IMR-90 (cell line): ENCODE results near the gene GRB10. TPM values are rescaled to one million over a fixed set of nuclear protein-coding genes. Genes with fewer than 3 reads are reported as not detected.

ENCODE experiments used
- ATAC-seq: fragments of 200-7000 bp; cut with Tn5 transposase; 2 replicates; pipeline ENCODE4 v1.9.1; 2020; ENCODE audit warnings: low read depth, mild to moderate bottlenecking, moderate library complexity
- BruUV-seq: library from RNA; stranded (reverse); fragments of 400-500 nt; replicated peaks from 2 replicates; lab custom pipeline; 2021; lab: Mats Ljungman, UMichigan
- CTCF ChIA-PET: fragments of 300-600 bp; formaldehyde crosslinking; extraction: SDS; loops from one replicate; lab custom pipeline; 2021; ENCODE audit warnings: antibody characterized with exemption; lab: Yijun Ruan, JAX
- POLR2A ChIA-PET: fragments of 300-600 bp; sonication (Branson Sonifier 250); formaldehyde crosslinking; loops from one replicate; lab custom pipeline; 2022; ENCODE audit warnings: antibody characterized with exemption; ENCODE audit not compliant: unreplicated experiment; lab: Charles Lee
- DNase-seq: peaks from one replicate; pipeline ENCODE4 v3.0.0; 2013
- H2AFZ ChIP-seq: replicated peaks from 2 replicates; pipeline ENCODE3; 2013; ENCODE audit warnings: low read length, mild to moderate bottlenecking; ENCODE audit not compliant: poor library complexity
- H2AK5ac ChIP-seq: 2 replicates; pipeline ENCODE4 v1.6.1; 2013; ENCODE audit warnings: low read depth, low read length, inconsistent platforms
- H2AK9ac ChIP-seq: replicated peaks from 2 replicates; pipeline ENCODE3; 2013; ENCODE audit warnings: mild to moderate bottlenecking, low read depth, low read length, moderate library complexity; ENCODE audit not compliant: poor library complexity
- H2BK120ac ChIP-seq: 2 replicates; pipeline ENCODE4 v1.6.1; 2013; ENCODE audit warnings: low read depth, low read length, inconsistent platforms
- H2BK15ac ChIP-seq: 3 replicates; pipeline ENCODE4 v1.6.1; 2013; ENCODE audit warnings: low read depth, low read length, inconsistent platforms
- H2BK20ac ChIP-seq: 2 replicates; pipeline ENCODE4 v1.6.1; 2013; ENCODE audit warnings: low read depth, mild to moderate bottlenecking, inconsistent platforms, low read length, moderate library complexity
- H2BK5ac ChIP-seq: 2 replicates; pipeline ENCODE4 v1.6.1; 2013; ENCODE audit warnings: mild to moderate bottlenecking, low read depth, low read length, inconsistent platforms; ENCODE audit not compliant: poor library complexity, severe bottlenecking
- H3K14ac ChIP-seq: replicated peaks from 2 replicates; pipeline ENCODE4 v1.6.1; 2013; ENCODE audit warnings: low read depth, low read length, inconsistent platforms
- H3K18ac ChIP-seq: 2 replicates; pipeline ENCODE4 v1.6.1; 2013; ENCODE audit warnings: low read depth, low read length, control low read depth
- H3K23ac ChIP-seq: 2 replicates; pipeline ENCODE4 v1.6.1; 2013; ENCODE audit warnings: low read depth, low read length, inconsistent platforms
- H3K27ac ChIP-seq: 2 replicates; pipeline ENCODE4 v1.5.1; 2013; ENCODE audit warnings: mild to moderate bottlenecking, control low read depth, low read length; ENCODE audit not compliant: insufficient read depth
- H3K27me3 ChIP-seq: 2 replicates; pipeline ENCODE4 v1.6.1; 2013; ENCODE audit warnings: low read length; ENCODE audit not compliant: control insufficient read depth, insufficient read depth
- H3K36me3 ChIP-seq: 2 replicates; pipeline ENCODE4 v1.6.1; 2013; ENCODE audit warnings: low read length, mixed read lengths; ENCODE audit not compliant: control insufficient read depth, insufficient read depth
- H3K4ac ChIP-seq: 2 replicates; pipeline ENCODE4 v1.6.1; 2013; ENCODE audit warnings: low read depth, low read length, inconsistent platforms
- H3K4me1 ChIP-seq: 2 replicates; pipeline ENCODE4 v1.6.1; 2013; ENCODE audit warnings: low read length, mixed read lengths; ENCODE audit not compliant: control insufficient read depth, insufficient read depth
- H3K4me2 ChIP-seq: 2 replicates; pipeline ENCODE4 v1.6.1; 2013; ENCODE audit warnings: low read depth, mild to moderate bottlenecking, control low read depth, low read length, moderate library complexity
- H3K4me3 ChIP-seq: 2 replicates; pipeline ENCODE4 v1.5.1; 2013; ENCODE audit warnings: low read depth, mild to moderate bottlenecking, control low read depth, low read length, moderate library complexity; ENCODE audit not compliant: insufficient read depth
- H3K56ac ChIP-seq: 2 replicates; pipeline ENCODE4 v1.6.1; 2013; ENCODE audit warnings: low read length, inconsistent platforms; ENCODE audit not compliant: insufficient read depth; ENCODE audit errors: extremely low read depth
- H3K79me1 ChIP-seq, 2 experiments: 2 replicates each; pipeline ENCODE4 v1.6.1; 2013; ENCODE audit warnings: low read length in 2 of 2, inconsistent platforms in 1 of 2, low read depth in 1 of 2
- H3K9ac ChIP-seq: 2 replicates; pipeline ENCODE4 v1.6.1; 2013; ENCODE audit warnings: low read depth, low read length, control low read depth
- H3K9me1 ChIP-seq: 2 replicates; pipeline ENCODE4 v1.6.1; 2013; ENCODE audit warnings: low read length, inconsistent platforms; ENCODE audit not compliant: insufficient read depth
- H3K9me3 ChIP-seq: 2 replicates; pipeline ENCODE4 v1.6.1; 2013; ENCODE audit warnings: low read length; ENCODE audit not compliant: control insufficient read depth, insufficient read depth
- H4K20me1 ChIP-seq: 2 replicates; pipeline ENCODE4 v1.6.1; 2013; ENCODE audit warnings: low read length, inconsistent platforms; ENCODE audit not compliant: insufficient read depth
- H4K5ac ChIP-seq: 2 replicates; pipeline ENCODE4 v1.6.1; 2013; ENCODE audit warnings: mild to moderate bottlenecking, low read depth, low read length, control low read depth
- H4K8ac ChIP-seq, 2 experiments: 2 replicates each; pipeline ENCODE4 v1.6.1; 2013; ENCODE audit warnings: low read depth in 2 of 2, low read length in 2 of 2, control low read depth in 1 of 2, inconsistent platforms in 1 of 2
- H4K91ac ChIP-seq: 2 replicates; pipeline ENCODE4 v1.6.1; 2013; ENCODE audit warnings: low read depth, low read length, inconsistent platforms; ENCODE audit not compliant: insufficient read depth
- WGBS, 2 experiments: methylation state at CpG; one replicate each; pipeline versions ENCODE4 v1.1.5 to v1.1.7; 2013; ENCODE audit warnings: missing lambda C conversion rate in 2 of 2; ENCODE audit not compliant: insufficient read length in 1 of 2; ENCODE audit errors: extremely low coverage in 2 of 2; 5-methylcytosine and 5-hydroxymethylcytosine counted together
- dilution Hi-C: fragments of 300-500 bp; cut with HindIII; formaldehyde crosslinking; loops from one replicate; pipeline ENCODE4 v1.14.3; 2018; ENCODE audit warnings: low sequenced_read_pairs; ENCODE audit not compliant: unreplicated experiment
- in situ Hi-C: fragments of 300-500 bp; cut with MboI; formaldehyde crosslinking; loops from 3 replicates; pipeline ENCODE4 v1.14.3; 2019; ENCODE audit warnings: low sequenced_read_pairs, inconsistent platforms, mixed read lengths
- intact Hi-C: fragments of 100-400 bp; cut with micrococcal nuclease; formaldehyde crosslinking; loops from 2 replicates; pipeline ENCODE4 v1.10.0; 2022
- polyA plus RNA-seq, 3 experiments: library from polyadenylated mRNA; depleted of rRNA; stranded (reverse); fragments of >200 nt; gene quantifications; 2 replicates each; pipeline ENCODE4 v1.2.3, GENCODE V29; 2012; ENCODE audit warnings: low replicate concordance in 1 of 3
- total RNA-seq: library from RNA; depleted of rRNA; stranded (reverse); fragments of >200 nt; gene quantifications from 2 replicates; pipeline ENCODE4 v1.2.3, GENCODE V29; 2012
- TF ChIP-seq, protein P1 (sequence below): conservative IDR thresholded peaks from 2 replicates; pipeline ENCODE4 v1.5.1; 2012; ENCODE audit warnings: mild to moderate bottlenecking, low read depth, low read length, improper control_type of control experiment

Gene GRB10
- total and polyA plus RNA-seq, 2 of the 4 experiments (the other 2 are of a cell fraction), result 6.3 to 15.1 TPM

DNA sequence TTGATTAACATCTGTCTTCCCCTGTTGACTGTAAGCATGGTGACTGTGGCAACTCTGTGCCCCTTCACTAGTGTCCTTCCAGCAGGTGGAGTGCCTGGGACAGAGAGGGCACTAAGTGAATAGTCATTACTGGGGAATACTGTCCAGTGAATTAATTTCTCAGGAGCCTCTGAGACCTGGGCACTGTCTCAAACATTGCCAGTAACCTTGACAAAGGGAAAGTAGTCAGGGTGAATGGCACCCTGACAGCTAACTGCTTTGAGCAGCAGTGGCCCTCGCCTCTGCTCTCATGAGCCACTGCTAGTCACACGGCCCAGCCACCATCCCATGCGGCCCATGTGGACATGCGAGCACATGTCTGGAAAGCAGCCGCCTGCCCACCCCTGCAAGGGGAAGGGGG, 13.1 kb upstream of the GRB10 start:
- no peak overlapping the region for H2BK5ac ChIP-seq
- no peak overlapping the region for H3K4me2 ChIP-seq
- ATAC-seq (no peak), DNase-seq (no peak)
- no peak overlapping the region for H4K8ac ChIP-seq
- H3K56ac ChIP-seq, result no peak overlapping the region
- peaks cover 6% of the 10 kb centered on the region for H3K4me1 ChIP-seq
- H4K20me1 ChIP-seq, result peaks cover 11% of the 10 kb centered on the region
- no peak overlapping the region for H3K18ac ChIP-seq
- no peak overlapping the region for H4K91ac ChIP-seq
- peaks cover 30% of the 10 kb centered on the region for H3K27me3 ChIP-seq
- peaks cover 12 to 16% of the 10 kb centered on the region in 2 experiments for H3K79me1 ChIP-seq
- in situ Hi-C loops (loop anchor here (25.0 kb wide), 1 partner anchor 266 kb away; no protein-coding TSS in a partner anchor), dilution Hi-C loops (no loop called here), intact Hi-C loops (no loop called here)
- peaks cover 4% of the 10 kb centered on the region; the same call in 1 of the 2 replicates for H3K9me1 ChIP-seq
- no peak overlapping the region for H2AK9ac ChIP-seq
- no peak overlapping the region for H3K9ac ChIP-seq
- peaks cover 3% of the 10 kb centered on the region; the same call in 1 of the 2 replicates for H3K9me3 ChIP-seq
- no TSS peak for BruUV-seq
- H3K36me3 ChIP-seq, result no peaks in the 10 kb centered on the region
- H4K5ac ChIP-seq, result no peak overlapping the region
- H2AK5ac ChIP-seq, result no peak overlapping the region
- ChIA-PET CTCF (no interaction called here), POLR2A (no interaction called here)
- no peak overlapping the region for H3K4me3 ChIP-seq
- no peak overlapping the region for H3K14ac ChIP-seq
- TF ChIP-seq, protein P1, sequence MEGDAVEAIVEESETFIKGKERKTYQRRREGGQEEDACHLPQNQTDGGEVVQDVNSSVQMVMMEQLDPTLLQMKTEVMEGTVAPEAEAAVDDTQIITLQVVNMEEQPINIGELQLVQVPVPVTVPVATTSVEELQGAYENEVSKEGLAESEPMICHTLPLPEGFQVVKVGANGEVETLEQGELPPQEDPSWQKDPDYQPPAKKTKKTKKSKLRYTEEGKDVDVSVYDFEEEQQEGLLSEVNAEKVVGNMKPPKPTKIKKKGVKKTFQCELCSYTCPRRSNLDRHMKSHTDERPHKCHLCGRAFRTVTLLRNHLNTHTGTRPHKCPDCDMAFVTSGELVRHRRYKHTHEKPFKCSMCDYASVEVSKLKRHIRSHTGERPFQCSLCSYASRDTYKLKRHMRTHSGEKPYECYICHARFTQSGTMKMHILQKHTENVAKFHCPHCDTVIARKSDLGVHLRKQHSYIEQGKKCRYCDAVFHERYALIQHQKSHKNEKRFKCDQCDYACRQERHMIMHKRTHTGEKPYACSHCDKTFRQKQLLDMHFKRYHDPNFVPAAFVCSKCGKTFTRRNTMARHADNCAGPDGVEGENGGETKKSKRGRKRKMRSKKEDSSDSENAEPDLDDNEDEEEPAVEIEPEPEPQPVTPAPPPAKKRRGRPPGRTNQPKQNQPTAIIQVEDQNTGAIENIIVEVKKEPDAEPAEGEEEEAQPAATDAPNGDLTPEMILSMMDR, result no peak
- H3K27ac ChIP-seq, result no peak overlapping the region
- no CpG with 5 or more reads among the region's 5 CpGs for WGBS, 2 experiments
- no peak overlapping the region for H3K23ac ChIP-seq
- H2BK15ac ChIP-seq, result no peak overlapping the region
- no peak overlapping the region for H2AFZ ChIP-seq
- H2BK120ac ChIP-seq, result no peak overlapping the region
- H3K4ac ChIP-seq, result no peak overlapping the region
- H2BK20ac ChIP-seq, result no peak overlapping the region
